Nephron progenitor cell (in vitro differentiated cells): ENCODE data around the gene ZNF14.
"Not testable (repeated sequence)": the region's sequence is repeated elsewhere in the genome, so short reads cannot be mapped to it uniquely, and the experiment has no call there.

Experiments
- DNase-seq: peaks from one replicate; pipeline ENCODE4 v3.0.0; 2021
- H3K27ac Mint-ChIP-seq: 2 replicates; pipeline ENCODE4 v1.8.0; 2021; ENCODE audit warnings: mild to moderate bottlenecking, moderate library complexity, mixed read lengths
- H3K27me3 Mint-ChIP-seq: 2 replicates; pipeline ENCODE4 v1.8.0; 2021; ENCODE audit warnings: mild to moderate bottlenecking, low read depth, mixed read lengths; ENCODE audit not compliant: poor library complexity
- H3K36me3 Mint-ChIP-seq: 2 replicates; pipeline ENCODE4 v1.8.0; 2021; ENCODE audit warnings: low read depth, mixed read lengths
- H3K4me1 Mint-ChIP-seq: 2 replicates; pipeline ENCODE4 v1.8.0; 2021; ENCODE audit warnings: mixed read lengths
- H3K4me3 Mint-ChIP-seq: 2 replicates; pipeline ENCODE4 v1.8.0; 2021; ENCODE audit warnings: mild to moderate bottlenecking, moderate library complexity, mixed read lengths
- H3K9me3 Mint-ChIP-seq: 2 replicates; pipeline ENCODE4 v1.8.0; 2021; ENCODE audit warnings: mild to moderate bottlenecking, moderate library complexity, mixed read lengths
- CTCF ChIP-seq: fragments of 200-600 bp; sonication (generic); IDR thresholded peaks from 2 replicates; pipeline ENCODE4 v1.5.0; 2021; ENCODE audit warnings: antibody characterized with exemption

Gene ZNF14

GRCh38 chr19:19747357-19748220 lies 14.7 kb upstream of the ZNF14 start:
- no peaks in the 10 kb centered on the region for H3K36me3 Mint-ChIP-seq
- no peak for TF ChIP-seq CTCF
- H3K27me3 Mint-ChIP-seq, result peaks cover 3% of the 10 kb centered on the region

GRCh38 chr19:19746286-19747213 lies 13.6 kb upstream of the ZNF14 start:
- Mint-ChIP-seq H3K4me3 (no peak overlapping the region), H3K27me3 (peaks cover 3% of the 10 kb centered on the region), H3K27ac (no peak overlapping the region), H3K9me3 (peaks cover 53% of the 10 kb centered on the region), H3K4me1 (no peaks in the 10 kb centered on the region), H3K36me3 (no peaks in the 10 kb centered on the region)
- DNase-seq, result no peak
- TF ChIP-seq CTCF, result no peak

More at GRCh38 chr19:19747357-19748220, 14.7 kb upstream of the ZNF14 start:
- Mint-ChIP-seq H3K4me1 (no peaks in the 10 kb centered on the region), H3K4me3 (no peak overlapping the region), H3K9me3 (peaks cover 54% of the 10 kb centered on the region), H3K27ac (no peak overlapping the region)
- DNase-seq, result no peak

DNA sequence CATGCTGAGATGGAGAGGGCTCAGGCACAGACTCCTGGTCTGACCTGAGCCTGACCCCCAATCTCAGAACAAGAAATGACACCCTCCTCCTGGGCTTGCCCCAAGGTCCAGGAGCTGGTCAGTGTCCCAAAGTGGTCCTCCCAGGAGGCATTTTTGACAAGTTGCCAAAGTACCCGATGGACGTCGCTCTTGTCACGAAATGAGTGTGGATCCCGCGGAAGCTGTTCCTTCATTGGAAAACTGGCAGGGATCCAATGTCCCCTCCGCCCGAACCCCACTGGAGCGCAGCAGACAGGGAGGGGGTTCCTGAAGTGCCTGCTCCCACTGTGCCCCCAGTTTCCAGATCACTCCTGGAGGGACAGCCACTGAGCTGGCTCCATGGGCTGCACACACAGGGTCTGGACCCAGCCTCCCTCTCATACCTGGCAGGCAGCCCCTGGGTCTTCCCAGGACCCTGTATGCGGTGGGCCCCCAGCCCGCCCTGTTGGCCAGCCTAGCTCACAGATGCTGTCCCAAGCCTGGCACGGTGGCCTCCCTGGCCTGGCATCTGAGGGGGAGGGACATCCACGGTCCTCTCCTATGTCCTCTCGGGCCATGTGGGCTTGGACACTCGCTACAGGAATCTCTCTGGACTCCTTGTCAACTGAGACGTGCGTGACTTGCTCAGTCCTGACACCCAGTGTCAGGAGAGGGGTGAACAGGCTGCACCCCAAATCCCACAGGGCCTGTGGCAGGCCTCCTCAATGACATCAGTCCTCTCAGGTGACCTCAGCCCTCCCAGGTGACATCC lies 12.8 kb upstream of the ZNF14 start:
- H3K27ac Mint-ChIP-seq, result no peak overlapping the region
- no peak overlapping the region for H3K4me3 Mint-ChIP-seq
- H3K27me3 Mint-ChIP-seq, result peaks cover 3% of the 10 kb centered on the region
- no peak for TF ChIP-seq CTCF
- H3K4me1 Mint-ChIP-seq, result no peaks in the 10 kb centered on the region
- peaks cover 49% of the 10 kb centered on the region for H3K9me3 Mint-ChIP-seq
- DNase-seq, result no peak
- H3K36me3 Mint-ChIP-seq, result no peaks in the 10 kb centered on the region

DNA sequence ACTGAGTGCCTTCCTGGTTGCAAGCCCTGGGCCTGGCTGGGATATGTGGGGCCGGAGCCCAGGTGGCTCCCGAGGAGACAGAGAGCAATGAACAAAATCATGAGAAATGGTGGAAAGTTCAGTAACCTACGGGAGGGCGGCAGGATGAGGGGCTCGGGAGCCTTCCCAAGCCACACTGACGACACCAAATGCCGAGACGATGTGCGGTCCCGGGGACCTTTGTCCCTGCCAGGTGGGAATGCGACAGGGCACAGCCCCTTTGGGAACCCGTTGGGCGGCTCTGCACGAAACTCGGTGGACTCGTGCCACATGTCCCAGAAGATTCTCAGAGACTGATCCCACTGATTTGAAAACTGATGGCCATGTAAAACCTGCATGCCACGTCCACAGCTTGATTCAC lies 11.7 kb upstream of the ZNF14 start:
- DNase-seq, result no peak
- H3K4me1 Mint-ChIP-seq, result no peaks in the 10 kb centered on the region
- no peak overlapping the region for H3K27ac Mint-ChIP-seq
- no peaks in the 10 kb centered on the region for H3K36me3 Mint-ChIP-seq
- H3K27me3 Mint-ChIP-seq, result peaks cover 6% of the 10 kb centered on the region
- H3K9me3 Mint-ChIP-seq, result peaks cover 49% of the 10 kb centered on the region
- no peak for TF ChIP-seq CTCF
- no peak overlapping the region for H3K4me3 Mint-ChIP-seq

DNA sequence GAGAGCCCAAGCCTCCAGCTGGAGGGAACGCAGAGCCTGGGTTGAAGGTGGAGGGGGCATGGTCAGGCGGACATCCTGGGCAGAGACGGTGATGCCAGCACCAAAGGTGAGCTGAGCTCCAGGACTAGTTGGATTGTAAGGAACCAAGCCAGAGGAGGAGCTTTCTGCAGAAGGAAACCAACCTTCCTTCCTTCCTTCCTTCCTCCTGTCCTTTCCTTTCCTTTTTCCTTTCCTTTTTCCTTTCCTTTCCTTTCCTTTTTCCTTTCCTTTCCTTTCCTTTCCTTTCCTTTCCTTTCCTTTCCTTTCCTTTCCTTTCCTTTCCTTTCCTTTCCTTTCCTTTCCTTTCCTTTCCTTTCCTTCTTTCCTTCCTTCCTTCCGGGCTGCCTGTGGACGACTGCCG lies 11.0 kb upstream of the ZNF14 start:
- H3K27ac Mint-ChIP-seq, result peak overlapping the region; percentile 60
- not testable (repeated sequence) for H3K4me1 Mint-ChIP-seq, H3K36me3 Mint-ChIP-seq, H3K4me3 Mint-ChIP-seq, DNase-seq, H3K27me3 Mint-ChIP-seq
- H3K9me3 Mint-ChIP-seq, result peaks cover 46% of the 10 kb centered on the region
